HCT116 (cell line): Measurements from ENCODE around the gene KIF25.

Source experiments
- CTCF ChIP-seq, 3 experiments: fragments of 200-600 bp in 1 of 3; sonication (generic) in 1 of 3; IDR thresholded peaks in 2 of 3; conservative IDR thresholded peaks in 1 of 3; 2 replicates each; pipeline ENCODE4 v1.5.1; 2012 to 2017; ENCODE audit warnings: low read depth in 2 of 3, low read length in 2 of 3, antibody characterized with exemption in 1 of 3, borderline replicate concordance in 1 of 3, control low read depth in 1 of 3, mild to moderate bottlenecking in 1 of 3, mixed read lengths in 1 of 3, mixed run types in 1 of 3, moderate library complexity in 1 of 3; ENCODE audit not compliant: insufficient read depth in 1 of 3
- EZH2 ChIP-seq: fragments of 200-600 bp; sonication (generic); IDR thresholded peaks from 2 replicates; pipeline ENCODE4 v1.6.1; 2017; ENCODE audit warnings: antibody characterized with exemption, mixed run types
- EZH2phosphoT487 ChIP-seq: fragments of 200-600 bp; IDR thresholded peaks from 2 replicates; pipeline ENCODE4 v1.6.1; 2018; ENCODE audit warnings: antibody characterized with exemption, borderline replicate concordance
- FOSL1 ChIP-seq: IDR thresholded peaks from 2 replicates; pipeline ENCODE4 v1.6.1; 2012; ENCODE audit warnings: low read depth
- JUND ChIP-seq: IDR thresholded peaks from 2 replicates; pipeline ENCODE4 v1.6.1; 2012
- MAX ChIP-seq: IDR thresholded peaks from 2 replicates; pipeline ENCODE4 v1.6.1; 2012
- POLR2A ChIP-seq: IDR thresholded peaks from 2 replicates; pipeline ENCODE4 v1.7.0; 2011; ENCODE audit warnings: borderline replicate concordance; ENCODE audit not compliant: insufficient read depth, insufficient read length; ENCODE audit errors: extremely low read depth
- POLR2AphosphoS5 ChIP-seq: IDR thresholded peaks from 2 replicates; pipeline ENCODE4 v1.6.1; 2011; ENCODE audit warnings: mild to moderate bottlenecking, low read depth, low read length, moderate library complexity
- RAD21 ChIP-seq: IDR thresholded peaks from 2 replicates; pipeline ENCODE4 v1.6.1; 2012; ENCODE audit warnings: low read depth, mild to moderate bottlenecking
- REST ChIP-seq: IDR thresholded peaks from 2 replicates; pipeline ENCODE4 v1.6.1; 2012; ENCODE audit warnings: low read depth
- SP1 ChIP-seq: IDR thresholded peaks from 2 replicates; pipeline ENCODE4 v1.6.1; 2012; ENCODE audit warnings: low read depth
- YY1 ChIP-seq: IDR thresholded peaks from 2 replicates; pipeline ENCODE4 v1.6.1; 2011; ENCODE audit warnings: low read length, low read depth, moderate library complexity, mild to moderate bottlenecking; ENCODE audit not compliant: insufficient replicate concordance; ENCODE audit errors: extremely low read depth
- ZFX ChIP-seq: fragments of 450-650 bp; IDR thresholded peaks from 2 replicates; pipeline ENCODE4 v1.6.1; 2017
- ZNF274 ChIP-seq: fragments of 200-500 bp; sonication (Bioruptor generic); IDR thresholded peaks from 2 replicates; pipeline ENCODE4 v1.6.1; 2014; ENCODE audit warnings: mild to moderate bottlenecking, low read depth, low read length, inconsistent platforms

- TF ChIP-seq CTCF (IDR thresholded peaks at IDR 0.05 in 2 of 3, conservative IDR thresholded peaks at IDR 0.05 in 1 of 3; ENCODE audit: borderline replicate concordance in 1 of 3, insufficient read depth in 1 of 3, low read depth in 2 of 3, low read length in 2 of 3) = no peak
- TF ChIP-seq POLR2A = no peak
- TF ChIP-seq ZFX = no peak
- TF ChIP-seq EZH2 = no peak
- TF ChIP-seq RAD21 = no peak
- no peak for TF ChIP-seq YY1
- TF ChIP-seq MAX = no peak
- TF ChIP-seq REST = no peak
- TF ChIP-seq FOSL1 = no peak
- no peak for TF ChIP-seq EZH2phosphoT487
- no peak for TF ChIP-seq POLR2AphosphoS5
- TF ChIP-seq JUND = no peak
- TF ChIP-seq SP1 = no peak
- no peak for TF ChIP-seq ZNF274
These were observed 15.5 kb upstream of the KIF25 start for GRCh38 chr6:167981916-167982462.
